Ovary (tissue), 9 donors: Measurements from ENCODE around the gene NGF. TPM values are rescaled to one million over a fixed set of nuclear protein-coding genes. Genes with fewer than 3 reads are reported as not detected.

Experiments
- DNase-seq, 5 donors: peaks; one replicate each; pipeline ENCODE4 v3.0.0-alpha.2; 2019 to 2020
- H3K27ac ChIP-seq, 2 donors: fragments of 200-600 bp; one replicate each; pipeline versions ENCODE4 v1.5.1 to v1.8.0; 2019 to 2022
- H3K27me3 ChIP-seq: fragments of 200-600 bp; one replicate; pipeline ENCODE4 v1.8.0; 2022
- H3K36me3 ChIP-seq: fragments of 200-600 bp; sonication (generic); one replicate; pipeline ENCODE4 v1.5.1; 2019
- H3K4me1 ChIP-seq: one replicate; pipeline ENCODE4 v1.8.1; 2013; ENCODE audit warnings: mild to moderate bottlenecking, moderate library complexity; ENCODE audit not compliant: insufficient read depth
- H3K4me3 ChIP-seq: fragments of 200-600 bp; sonication (generic); one replicate; pipeline ENCODE4 v1.5.1; 2017
- H3K9me3 ChIP-seq, 2 donors: fragments of 200-600 bp in 1 of 2; sonication (generic) in 1 of 2; one replicate each; pipeline versions ENCODE4 v1.5.1 to v1.8.1; 2013 to 2019; ENCODE audit warnings: mild to moderate bottlenecking in 1 of 2, moderate library complexity in 1 of 2
- CTCF ChIP-seq, 3 donors: fragments of 450-650 bp in 2 of 3; fragments of 200-600 bp in 1 of 3; IDR thresholded peaks; one replicate each; pipeline versions ENCODE4 v1.5.1 to v1.8.0; 2016 to 2022; ENCODE audit warnings: antibody characterized with exemption in 3 of 3, mild to moderate bottlenecking in 1 of 3
- EP300 ChIP-seq: sonication (generic); formaldehyde crosslinking; IDR thresholded peaks from one replicate; pipeline ENCODE4 v1.6.1; 2017; ENCODE audit warnings: antibody characterized with exemption
- POLR2A ChIP-seq: fragments of 450-650 bp; IDR thresholded peaks from one replicate; pipeline ENCODE4 v1.6.1; 2017; ENCODE audit warnings: antibody characterized with exemption, mild to moderate bottlenecking, moderate library complexity
- WGBS, 3 donors: extraction: QIAGEN DNeasy Blood & Tissue Kit in 1 of 3; methylation state at CpG; one replicate each; pipeline versions ENCODE4 v1.1.5 to v1.1.7; 2013 to 2017; 5-methylcytosine and 5-hydroxymethylcytosine counted together
- intact Hi-C, 4 donors: fragments of 100-400 bp; cut with DNase I; formaldehyde crosslinking; loops; one replicate each; pipeline versions ENCODE4 v1.11.0 to v1.15.1; 2022 to 2023
- polyA plus RNA-seq, 2 donors: library from polyadenylated mRNA; stranded (reverse); fragments of 200-250 nt in 1 of 2; fragments of 350-450 nt in 1 of 2; fragmentation: Illumina TruSeq in 1 of 2; extraction: RNeasy Lipid Tissue Mini Kit (QIAGEN cat#74804) in 1 of 2; gene quantifications; one replicate each; pipeline ENCODE4 v1.2.3, GENCODE V29; 2013 to 2014
- total RNA-seq, 7 donors: library from RNA; depleted of rRNA in 2 of 7; stranded (reverse); fragments of >200 nt in 2 of 7; fragmentation: NEBNext Ultra II Directional in 3 of 7; extraction: Animal tissue kit (Norgen Biotek cat#: 25700) in 3 of 7; gene quantifications; one replicate each; pipeline versions ENCODE4 v1.1.0 to v1.2.4, GENCODE V29; 2016 to 2023
- donor health status: DM: no; HTN: no; CAD: no; lungs with moderate emphysema.
- donor health status: DM: no; HTN: no; CAD: no.
- donor health status: Bipolar disorder and iron deficiency.
- donor health status: DM: yes; HTN: yes; CAD: no.
- donor health status: DM: no; HTN: no; CAD: no.
- donor health status: DM: yes; HTN: yes; CAD: no.

The NGF gene
- total and polyA plus RNA-seq, 9 donors, result 3.0 to 43.4 (median 14.1) TPM

GRCh38 chr1:115239148-115239422, 99.0 kb downstream of the NGF start:
- no peak for TF ChIP-seq EP300
- TF ChIP-seq CTCF (IDR thresholded peaks at IDR 0.05), result no peak
- no peaks in the 10 kb centered on the region for H3K4me1 ChIP-seq
- no peaks in the 10 kb centered on the region for H3K27me3 ChIP-seq
- no peaks in the 10 kb centered on the region for H3K36me3 ChIP-seq
- DNase-seq, result no peak
- H3K4me3 ChIP-seq, result no peak overlapping the region
- intact Hi-C loops, result no loop called here
- H3K27ac ChIP-seq, result no peak overlapping the region
- no peaks in the 10 kb centered on the region for H3K9me3 ChIP-seq

- intact Hi-C loops, result no loop called here
- no peak overlapping the region for H3K4me3 ChIP-seq
- 78 to 80% (median 79%) methylated on average over 5 of the region's 5 CpGs for WGBS, 3 donors
- TF ChIP-seq CTCF (IDR thresholded peaks at IDR 0.05) (no peak), POLR2A (no peak), EP300 (no peak)
- H3K4me1 ChIP-seq, result peaks cover 3% of the 10 kb centered on the region
- DNase-seq, result no peak
- H3K27ac ChIP-seq, result no peak overlapping the region
- H3K9me3 ChIP-seq, result no peaks in the 10 kb centered on the region
- no peaks in the 10 kb centered on the region for H3K36me3 ChIP-seq
- no peaks in the 10 kb centered on the region for H3K27me3 ChIP-seq
Measured at GRCh38 chr1:115238336-115239147, 99.5 kb downstream of the NGF start.

GRCh38 chr1:115237507-115237906, 100.5 kb downstream of the NGF start:
- Histone ChIP-seq H3K36me3 (no peaks in the 10 kb centered on the region), H3K27ac (no peak overlapping the region), H3K9me3 (no peaks in the 10 kb centered on the region), H3K27me3 (no peaks in the 10 kb centered on the region), H3K4me3 (no peak overlapping the region), H3K4me1 (peaks cover 3% of the 10 kb centered on the region)
- no peak for DNase-seq
- 91 to 96% (median 92%) methylated on average over 5 of the region's 5 CpGs for WGBS, 3 donors
- TF ChIP-seq EP300 (no peak), CTCF (IDR thresholded peaks at IDR 0.05) (no peak), POLR2A (no peak)
- intact Hi-C loops, result no loop called here

- DNase-seq, result no peak
- no peak overlapping the region for H3K27ac ChIP-seq
- TF ChIP-seq CTCF (IDR thresholded peaks at IDR 0.05) (no peak), POLR2A (no peak), EP300 (no peak)
- 87 to 93% (median 92%) methylated on average over 4 of the region's 4 CpGs for WGBS, 3 donors
- no peaks in the 10 kb centered on the region for H3K36me3 ChIP-seq
- no peak overlapping the region for H3K4me3 ChIP-seq
- no peaks in the 10 kb centered on the region for H3K27me3 ChIP-seq
- intact Hi-C loops, result no loop called here
- peaks cover 3% of the 10 kb centered on the region for H3K4me1 ChIP-seq
- no peaks in the 10 kb centered on the region for H3K9me3 ChIP-seq
Measured at GRCh38 chr1:115237023-115237422, 101.0 kb downstream of the NGF start.

Other genes with a start within 250 kb of the NGF start
- gene TSPAN2, start 248.7 kb downstream of the NGF start, total RNA-seq, result 10 to 100 TPM in 2 of 7 donors, 1 to 10 TPM in 5; 1.7 to 21.4 (median 4.1) TPM
- gene TSPAN2, start 248.7 kb downstream of the NGF start, polyA plus RNA-seq, result 10 to 100 TPM in 1 of 2 donors, 1 to 10 TPM in 1; 3.5 to 12.5 TPM